ENCODE measurements around the gene KAZALD1. TPM values are rescaled to one million over a fixed set of nuclear protein-coding genes. Genes with fewer than 3 reads are reported as not detected.

Gene KAZALD1
- total and polyA plus RNA-seq, 10 of the 15 experiments (the other 5 are each of a cell fraction or from before 2014, with no cell fraction given) = 0.10 to 4.3 (median 1.9) TPM

GRCh38 chr10:101044117-101044516 lies 17.7 kb upstream of the KAZALD1 start:
- SMC1A ChIA-PET (ENCODE audit: uncharacterized antibody, unreplicated experiment) = interaction anchor here (1.3 to 4.2 kb wide), 10 partner anchors 8 to 98 kb away, joined by 4 to 45 read pairs (median 16); partner anchors contain the start of genes KAZALD1, PDZD7 and SFXN3
- intact Hi-C loops (cut with micrococcal nuclease; ENCODE audit: unreplicated experiment) (no loop called here), in situ Hi-C loops (cut with MboI) (no loop called here)
- no peak overlapping the region for H3K4me2 ChIP-seq (ENCODE audit: control insufficient read depth, insufficient read depth)
- POLR2A ChIA-PET = interaction anchor here (0.6 to 3.3 kb wide), 4 partner anchors 13 to 1009 kb away, joined by 3 to 42 read pairs (median 6); partner anchors contain the start of gene KAZALD1
- CTCF ChIA-PET = interaction anchor here (1.7 to 24.4 kb wide), 7 partner anchors 13 to 98 kb away, joined by 8 to 885 read pairs (median 22); partner anchors contain the start of genes KAZALD1, LZTS2, PDZD7 and SFXN3
- H3K9me3 ChIP-seq (replicated peaks; ENCODE audit: control insufficient read depth, insufficient read depth, low read length) = no peaks in the 10 kb centered on the region
- H3K4me3 ChIP-seq = no peak overlapping the region
- BruUV-seq (replicated peaks) = no TSS peak
- H4K20me1 ChIP-seq (ENCODE audit: control insufficient read depth, insufficient read depth) = no peaks in the 10 kb centered on the region
- no peak overlapping the region for H3K9ac ChIP-seq (ENCODE audit: control insufficient read depth, insufficient read depth, low read length)
- peaks cover 0 to 1% of the 10 kb centered on the region in 2 experiments; a peak in 2 of 4 replicates for H3K27me3 ChIP-seq (replicated peaks in 1 of 2; ENCODE audit: control insufficient read depth in 2 of 2, insufficient read depth in 2 of 2, low read length in 1 of 2)
- RAD21 ChIA-PET (ENCODE audit: unreplicated experiment) = interaction anchor here (1.4 to 5.1 kb wide), 6 partner anchors 11 to 97 kb away, joined by 3 to 70 read pairs (median 14); partner anchors contain the start of genes KAZALD1, PDZD7 and SFXN3
- DNase-seq (ENCODE audit: low read depth, low spot score) (no peak), FAIRE-seq (no peak), ATAC-seq (no peak)
- no peak overlapping the region for H2AFZ ChIP-seq (ENCODE audit: control insufficient read depth, low read depth, low read length)
- peaks cover 5% of the 10 kb centered on the region; the same call in 1 of the 2 replicates for H3K4me1 ChIP-seq (ENCODE audit: control insufficient read depth, insufficient read depth, low read length)
- H3K79me2 ChIP-seq (ENCODE audit: control insufficient read depth, insufficient read depth, low read length) = no peaks in the 10 kb centered on the region
- H3K27ac ChIP-seq (ENCODE audit: control insufficient read depth, insufficient read depth) = no peak overlapping the region
- H3K36me3 ChIP-seq (ENCODE audit: control insufficient read depth in 2 of 2, insufficient read depth in 2 of 2, low read length in 1 of 2) = no peaks in the 10 kb centered on the region
- WGBS (ENCODE audit: insufficient coverage, insufficient replicate concordance, low lambda C conversion rate, missing lambda C conversion rate) = 48% methylated on average over 2 of the region's 2 CpGs
- TF ChIP-seq RAD51 (IDR thresholded peaks at IDR 0.05) (no peak), RUNX3 (IDR thresholded peaks at IDR 0.05; ENCODE audit: low read length) (no peak), CHD1 (IDR thresholded peaks at IDR 0.05; ENCODE audit: low read depth, low read length) (no peak), HSF1 (IDR thresholded peaks at IDR 0.05; ENCODE audit: low read depth, low read length) (no peak), RAD21 (IDR thresholded peaks at IDR 0.05; ENCODE audit: insufficient read depth, low read depth, low read length) (no peak), KDM1A (IDR thresholded peaks at IDR 0.05; ENCODE audit: borderline replicate concordance) (no peak), FOS (IDR thresholded peaks at IDR 0.05; ENCODE audit: borderline replicate concordance, extremely low read depth, insufficient read length) (no peak), TCF12 (IDR thresholded peaks at IDR 0.05; ENCODE audit: low read depth, low read length) (no peak), BMI1 (IDR thresholded peaks at IDR 0.05; ENCODE audit: borderline replicate concordance) (no peak), SMC3 (IDR thresholded peaks at IDR 0.05; ENCODE audit: borderline replicate concordance, low read length) (no peak), GATAD2B (conservative IDR thresholded peaks at IDR 0.05; ENCODE audit: low read depth) (no peak), GABPA (IDR thresholded peaks at IDR 0.05; ENCODE audit: low read depth) (no peak), CHD2 (IDR thresholded peaks at IDR 0.05; ENCODE audit: borderline replicate concordance, low read depth, low read length) (no peak), MTA2 (IDR thresholded peaks at IDR 0.05; ENCODE audit: low read depth) (no peak)
- TF ChIP-seq, protein P1, sequence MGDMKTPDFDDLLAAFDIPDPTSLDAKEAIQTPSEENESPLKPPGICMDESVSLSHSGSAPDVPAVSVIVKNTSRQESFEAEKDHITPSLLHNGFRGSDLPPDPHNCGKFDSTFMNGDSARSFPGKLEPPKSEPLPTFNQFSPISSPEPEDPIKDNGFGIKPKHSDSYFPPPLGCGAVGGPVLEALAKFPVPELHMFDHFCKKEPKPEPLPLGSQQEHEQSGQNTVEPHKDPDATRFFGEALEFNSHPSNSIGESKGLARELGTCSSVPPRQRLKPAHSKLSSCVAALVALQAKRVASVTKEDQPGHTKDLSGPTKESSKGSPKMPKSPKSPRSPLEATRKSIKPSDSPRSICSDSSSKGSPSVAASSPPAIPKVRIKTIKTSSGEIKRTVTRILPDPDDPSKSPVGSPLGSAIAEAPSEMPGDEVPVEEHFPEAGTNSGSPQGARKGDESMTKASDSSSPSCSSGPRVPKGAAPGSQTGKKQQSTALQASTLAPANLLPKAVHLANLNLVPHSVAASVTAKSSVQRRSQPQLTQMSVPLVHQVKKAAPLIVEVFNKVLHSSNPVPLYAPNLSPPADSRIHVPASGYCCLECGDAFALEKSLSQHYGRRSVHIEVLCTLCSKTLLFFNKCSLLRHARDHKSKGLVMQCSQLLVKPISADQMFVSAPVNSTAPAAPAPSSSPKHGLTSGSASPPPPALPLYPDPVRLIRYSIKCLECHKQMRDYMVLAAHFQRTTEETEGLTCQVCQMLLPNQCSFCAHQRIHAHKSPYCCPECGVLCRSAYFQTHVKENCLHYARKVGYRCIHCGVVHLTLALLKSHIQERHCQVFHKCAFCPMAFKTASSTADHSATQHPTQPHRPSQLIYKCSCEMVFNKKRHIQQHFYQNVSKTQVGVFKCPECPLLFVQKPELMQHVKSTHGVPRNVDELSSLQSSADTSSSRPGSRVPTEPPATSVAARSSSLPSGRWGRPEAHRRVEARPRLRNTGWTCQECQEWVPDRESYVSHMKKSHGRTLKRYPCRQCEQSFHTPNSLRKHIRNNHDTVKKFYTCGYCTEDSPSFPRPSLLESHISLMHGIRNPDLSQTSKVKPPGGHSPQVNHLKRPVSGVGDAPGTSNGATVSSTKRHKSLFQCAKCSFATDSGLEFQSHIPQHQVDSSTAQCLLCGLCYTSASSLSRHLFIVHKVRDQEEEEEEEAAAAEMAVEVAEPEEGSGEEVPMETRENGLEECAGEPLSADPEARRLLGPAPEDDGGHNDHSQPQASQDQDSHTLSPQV (IDR thresholded peaks at IDR 0.05) = no peak
- TF ChIP-seq, protein P2, sequence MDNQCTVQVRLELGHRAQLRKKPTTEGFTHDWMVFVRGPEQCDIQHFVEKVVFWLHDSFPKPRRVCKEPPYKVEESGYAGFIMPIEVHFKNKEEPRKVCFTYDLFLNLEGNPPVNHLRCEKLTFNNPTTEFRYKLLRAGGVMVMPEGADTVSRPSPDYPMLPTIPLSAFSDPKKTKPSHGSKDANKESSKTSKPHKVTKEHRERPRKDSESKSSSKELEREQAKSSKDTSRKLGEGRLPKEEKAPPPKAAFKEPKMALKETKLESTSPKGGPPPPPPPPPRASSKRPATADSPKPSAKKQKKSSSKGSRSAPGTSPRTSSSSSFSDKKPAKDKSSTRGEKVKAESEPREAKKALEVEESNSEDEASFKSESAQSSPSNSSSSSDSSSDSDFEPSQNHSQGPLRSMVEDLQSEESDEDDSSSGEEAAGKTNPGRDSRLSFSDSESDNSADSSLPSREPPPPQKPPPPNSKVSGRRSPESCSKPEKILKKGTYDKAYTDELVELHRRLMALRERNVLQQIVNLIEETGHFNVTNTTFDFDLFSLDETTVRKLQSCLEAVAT (IDR thresholded peaks at IDR 0.05) = no peak
- TF ChIP-seq, protein P3, sequence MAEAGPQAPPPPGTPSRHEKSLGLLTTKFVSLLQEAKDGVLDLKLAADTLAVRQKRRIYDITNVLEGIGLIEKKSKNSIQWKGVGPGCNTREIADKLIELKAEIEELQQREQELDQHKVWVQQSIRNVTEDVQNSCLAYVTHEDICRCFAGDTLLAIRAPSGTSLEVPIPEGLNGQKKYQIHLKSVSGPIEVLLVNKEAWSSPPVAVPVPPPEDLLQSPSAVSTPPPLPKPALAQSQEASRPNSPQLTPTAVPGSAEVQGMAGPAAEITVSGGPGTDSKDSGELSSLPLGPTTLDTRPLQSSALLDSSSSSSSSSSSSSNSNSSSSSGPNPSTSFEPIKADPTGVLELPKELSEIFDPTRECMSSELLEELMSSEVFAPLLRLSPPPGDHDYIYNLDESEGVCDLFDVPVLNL (IDR thresholded peaks at IDR 0.05; ENCODE audit: low read depth, low read length) = no peak

All from GM12878 (cell line).